Gastrocnemius medialis (tissue), 4 donors: Measurements from ENCODE around the gene MAML2. TPM values are rescaled to one million over a fixed set of nuclear protein-coding genes. Genes with fewer than 3 reads are reported as not detected.

Experiments used
- ATAC-seq, 2 donors: fragments of 150-250 bp; one replicate each; pipeline ENCODE4 v1.9.1; 2016
- DNase-seq, 2 donors: peaks; one replicate each; pipeline ENCODE4 v3.0.0-alpha.2; 2019
- H3K27ac ChIP-seq, 4 donors: fragments of 200-600 bp; sonication (generic); 1 replicate in 1 of 4; 2 replicates in 3 of 4; pipeline ENCODE4 v1.5.1; 2016 to 2018; ENCODE audit warnings: mild to moderate bottlenecking in 2 of 4, moderate library complexity in 1 of 4
- H3K27me3 ChIP-seq, 3 donors: fragments of 200-600 bp; sonication (generic) in 2 of 3; 1 replicate in 1 of 3; 2 replicates in 2 of 3; pipeline versions ENCODE4 v1.5.1 to v1.6.0; 2016 to 2019; ENCODE audit warnings: mild to moderate bottlenecking in 1 of 3, moderate library complexity in 1 of 3
- H3K36me3 ChIP-seq, 2 donors: fragments of 200-600 bp; sonication (generic) in 1 of 2; one replicate each; pipeline ENCODE4 v1.5.1; 2017 to 2018
- H3K4me1 ChIP-seq, 2 donors: fragments of 200-600 bp; sonication (generic) in 1 of 2; one replicate each; pipeline ENCODE4 v1.5.1; 2016 to 2017; ENCODE audit warnings: mild to moderate bottlenecking in 2 of 2
- H3K4me3 ChIP-seq, 4 donors: fragments of 200-600 bp; sonication (generic) in 3 of 4; 1 replicate in 1 of 4; 2 replicates in 3 of 4; pipeline ENCODE4 v1.5.1; 2016 to 2019; ENCODE audit warnings: mild to moderate bottlenecking in 2 of 4
- H3K9me3 ChIP-seq, 3 donors: fragments of 200-600 bp; sonication (generic) in 2 of 3; 1 replicate in 1 of 3; 2 replicates in 2 of 3; pipeline ENCODE4 v1.5.1; 2016 to 2019
- CTCF ChIP-seq, 5 experiments: fragments of 450-650 bp in 3 of 5; fragments of 200-600 bp in 2 of 5; sonication (generic) in 2 of 5; IDR thresholded peaks in 4 of 5; conservative IDR thresholded peaks in 1 of 5; 1 replicate in 4 of 5; 2 replicates in 1 of 5; pipeline ENCODE4 v1.5.1; 2016 to 2019; ENCODE audit warnings: antibody characterized with exemption in 5 of 5, mild to moderate bottlenecking in 3 of 5, moderate library complexity in 3 of 5
- POLR2A ChIP-seq, 2 donors: fragments of 450-650 bp; IDR thresholded peaks; one replicate each; pipeline ENCODE4 v1.6.1; 2017; ENCODE audit warnings: antibody characterized with exemption in 2 of 2, mild to moderate bottlenecking in 2 of 2, moderate library complexity in 2 of 2
- in situ Hi-C, 4 donors: fragments of 200-750 bp; cut with MboI; loops; one replicate each; pipeline versions ENCODE4 v1.15.0 to v1.8.0; 2017; ENCODE audit warnings: low sequenced_read_pairs in 4 of 4
- intact Hi-C: fragments of 100-400 bp; cut with DNase I; formaldehyde crosslinking; loops from one replicate; pipeline ENCODE4 v1.15.1; 2023; ENCODE audit warnings: low total_unique reads
- total RNA-seq, 4 donors: library from RNA; depleted of rRNA; stranded (reverse); fragments of >200 nt; gene quantifications; one replicate each; pipeline versions ENCODE4 v1.1.0 to v1.2.3, GENCODE V29; 2016

MAML2 gene
- total RNA-seq, 4 donors from 2014 or later, result 4.1 to 6.3 (median 4.8) TPM

DNA sequence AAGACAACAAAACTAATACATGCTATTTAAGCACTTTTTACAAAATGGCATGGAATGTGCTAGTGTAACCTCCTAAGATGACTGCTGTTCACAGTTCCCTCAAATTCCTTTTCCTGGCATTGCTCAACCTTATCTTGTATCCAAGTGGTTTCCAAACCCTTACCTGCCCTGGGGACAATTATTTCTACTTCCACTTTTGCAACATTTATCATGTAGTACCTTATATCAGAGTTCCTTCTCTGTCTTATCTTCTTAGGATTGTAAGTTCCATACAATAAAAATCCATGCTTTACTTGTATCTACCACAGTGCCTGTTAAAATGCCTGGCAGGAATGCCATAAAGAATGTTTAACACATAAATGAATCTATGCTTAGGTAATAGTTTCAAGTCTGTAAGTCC is 309.9 kb downstream of the MAML2 start:
- no peaks in the 10 kb centered on the region for H3K27me3 ChIP-seq
- H3K27ac ChIP-seq, result no peak overlapping the region
- ATAC-seq (no peak), DNase-seq (no peak)
- H3K4me1 ChIP-seq, result peaks cover 11 to 13% of the 10 kb centered on the region in 2 donors
- H3K9me3 ChIP-seq, result no peaks in the 10 kb centered on the region
- no peak overlapping the region for H3K4me3 ChIP-seq
- in situ Hi-C loops, result no loop called here
- intact Hi-C loops, result no loop called here
- no peaks in the 10 kb centered on the region for H3K36me3 ChIP-seq
- TF ChIP-seq POLR2A (IDR thresholded peaks at IDR 0.05) (no peak), CTCF (IDR thresholded peaks at IDR 0.05 in 4 of 5, conservative IDR thresholded peaks at IDR 0.05 in 1 of 5) (no peak)

GRCh38 chr11:96028746-96029145 is 314.2 kb downstream of the MAML2 start:
- Histone ChIP-seq H3K4me3 (no peak overlapping the region), H3K36me3 (no peaks in the 10 kb centered on the region), H3K27ac (no peak overlapping the region), H3K27me3 (no peaks in the 10 kb centered on the region), H3K4me1 (no peaks in the 10 kb centered on the region), H3K9me3 (no peaks in the 10 kb centered on the region)
- in situ Hi-C loops, result no loop called here
- TF ChIP-seq CTCF (IDR thresholded peaks at IDR 0.05 in 4 of 5, conservative IDR thresholded peaks at IDR 0.05 in 1 of 5) (no peak), POLR2A (IDR thresholded peaks at IDR 0.05) (no peak)
- DNase-seq (no peak), ATAC-seq (no peak)
- intact Hi-C loops, result no loop called here

GRCh38 chr11:96027021-96027420 is 316.0 kb downstream of the MAML2 start:
- no peak for ATAC-seq
- Histone ChIP-seq H3K36me3 (no peaks in the 10 kb centered on the region), H3K27me3 (no peaks in the 10 kb centered on the region), H3K4me3 (no peak overlapping the region), H3K4me1 (no peaks in the 10 kb centered on the region), H3K27ac (no peak overlapping the region), H3K9me3 (no peaks in the 10 kb centered on the region)
- no peak for TF ChIP-seq POLR2A (IDR thresholded peaks at IDR 0.05)
- TF ChIP-seq CTCF (IDR thresholded peaks at IDR 0.05 in 4 of 5, conservative IDR thresholded peaks at IDR 0.05 in 1 of 5), result no peak
- intact Hi-C loops, result no loop called here
- no peak for DNase-seq
- in situ Hi-C loops, result no loop called here

DNA sequence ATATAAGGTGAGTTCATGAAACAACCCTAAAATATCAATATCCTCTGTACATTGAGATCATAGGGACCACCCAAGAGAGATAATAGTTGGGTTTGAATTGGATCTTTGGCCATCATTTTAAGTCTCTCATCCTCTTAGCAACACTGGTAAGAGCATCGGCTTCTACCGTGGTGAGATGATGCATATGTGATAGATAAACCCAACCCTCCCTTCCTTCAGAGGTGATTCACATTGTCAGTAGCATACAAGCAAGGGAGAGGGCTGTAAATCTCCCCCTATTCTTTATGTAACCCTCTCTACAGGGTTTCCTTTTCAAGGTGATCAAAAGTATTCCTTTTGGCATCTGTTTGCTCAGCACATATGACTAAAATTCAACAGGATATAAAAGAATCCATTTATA is 316.7 kb downstream of the MAML2 start:
- DNase-seq, result no peak
- Histone ChIP-seq H3K9me3 (no peaks in the 10 kb centered on the region), H3K4me3 (no peak overlapping the region), H3K27me3 (no peaks in the 10 kb centered on the region), H3K4me1 (no peaks in the 10 kb centered on the region), H3K36me3 (no peaks in the 10 kb centered on the region), H3K27ac (no peak overlapping the region)
- intact Hi-C loops (no loop called here), in situ Hi-C loops (no loop called here)
- ATAC-seq, result no peak
- TF ChIP-seq POLR2A (IDR thresholded peaks at IDR 0.05) (no peak), CTCF (IDR thresholded peaks at IDR 0.05 in 4 of 5, conservative IDR thresholded peaks at IDR 0.05 in 1 of 5) (no peak)

GRCh38 chr11:96024666-96025065 is 318.3 kb downstream of the MAML2 start:
- no peak for TF ChIP-seq CTCF (IDR thresholded peaks at IDR 0.05 in 4 of 5, conservative IDR thresholded peaks at IDR 0.05 in 1 of 5)
- TF ChIP-seq POLR2A (IDR thresholded peaks at IDR 0.05), result no peak
- Histone ChIP-seq H3K9me3 (no peaks in the 10 kb centered on the region), H3K4me1 (no peaks in the 10 kb centered on the region), H3K4me3 (no peak overlapping the region), H3K27me3 (no peaks in the 10 kb centered on the region), H3K36me3 (no peaks in the 10 kb centered on the region), H3K27ac (no peak overlapping the region)
- intact Hi-C loops (no loop called here), in situ Hi-C loops (no loop called here)
- ATAC-seq (no peak), DNase-seq (no peak)
